Osteoblast (primary cell): ENCODE results near the gene GH1. TPM values are rescaled to one million over a fixed set of nuclear protein-coding genes. Genes with fewer than 3 reads are reported as not detected.
"Not testable (repeated sequence)": the region's sequence is repeated elsewhere in the genome, so short reads cannot be mapped to it uniquely, and the experiment has no call there.

Experiments
- DNase-seq: peaks from one replicate; pipeline ENCODE4 v3.0.0; 2011; ENCODE audit warnings: low spot score, mixed read lengths; ENCODE audit not compliant: insufficient read length; ENCODE audit errors: missing footprints
- H2AFZ ChIP-seq: 2 replicates; pipeline ENCODE4 v1.6.0; 2011; ENCODE audit warnings: mild to moderate bottlenecking, low read length
- H3K27ac ChIP-seq: 2 replicates; pipeline ENCODE4 v1.5.1; 2011; ENCODE audit warnings: mild to moderate bottlenecking, low read depth, low read length, moderate library complexity
- H3K27me3 ChIP-seq: 2 replicates; pipeline ENCODE4 v1.6.0; 2012; ENCODE audit warnings: mild to moderate bottlenecking, control low read depth, inconsistent platforms, low read length, moderate library complexity; ENCODE audit not compliant: insufficient read depth
- H3K36me3 ChIP-seq: 2 replicates; pipeline ENCODE4 v1.5.1; 2011; ENCODE audit warnings: mild to moderate bottlenecking, low read length, control low read depth, moderate library complexity; ENCODE audit not compliant: insufficient read depth
- H3K4me1 ChIP-seq: 2 replicates; pipeline ENCODE4 v1.5.1; 2011; ENCODE audit warnings: mild to moderate bottlenecking, low read length, control low read depth, moderate library complexity; ENCODE audit not compliant: insufficient read depth
- H3K4me2 ChIP-seq: 2 replicates; pipeline ENCODE4 v1.6.0; 2011; ENCODE audit warnings: mild to moderate bottlenecking, low read length; ENCODE audit not compliant: insufficient read depth
- H3K4me3 ChIP-seq: fragments of 200-600 bp; sonication (generic); 3 replicates; pipeline ENCODE4 v1.5.1; 2012; ENCODE audit warnings: mild to moderate bottlenecking, low read length, inconsistent platforms; ENCODE audit not compliant: insufficient read depth
- H3K79me2 ChIP-seq: 2 replicates; pipeline ENCODE4 v1.6.0; 2012; ENCODE audit warnings: mild to moderate bottlenecking, low read length, control low read depth, inconsistent platforms; ENCODE audit not compliant: insufficient read depth
- H3K9me3 ChIP-seq: 2 replicates; pipeline ENCODE4 v1.5.1; 2011; ENCODE audit warnings: low read depth, low read length, control low read depth
- H4K20me1 ChIP-seq: 2 replicates; pipeline ENCODE4 v1.6.0; 2012; ENCODE audit warnings: mild to moderate bottlenecking, low read length, control low read depth; ENCODE audit not compliant: insufficient read depth
- total RNA-seq: library from RNA; depleted of rRNA; stranded (reverse); fragments of >200 nt; gene quantifications from 2 replicates; pipeline ENCODE4 v1.2.3, GENCODE V29; 2012
- TF ChIP-seq, protein P1 (sequence below): IDR thresholded peaks from 2 replicates; pipeline ENCODE4 v1.5.1; 2011; ENCODE audit warnings: mild to moderate bottlenecking, low read depth, low read length, moderate library complexity; ENCODE audit errors: extremely low read depth

Gene GH1
- not detected in 2 replicates for total RNA-seq

DNA sequence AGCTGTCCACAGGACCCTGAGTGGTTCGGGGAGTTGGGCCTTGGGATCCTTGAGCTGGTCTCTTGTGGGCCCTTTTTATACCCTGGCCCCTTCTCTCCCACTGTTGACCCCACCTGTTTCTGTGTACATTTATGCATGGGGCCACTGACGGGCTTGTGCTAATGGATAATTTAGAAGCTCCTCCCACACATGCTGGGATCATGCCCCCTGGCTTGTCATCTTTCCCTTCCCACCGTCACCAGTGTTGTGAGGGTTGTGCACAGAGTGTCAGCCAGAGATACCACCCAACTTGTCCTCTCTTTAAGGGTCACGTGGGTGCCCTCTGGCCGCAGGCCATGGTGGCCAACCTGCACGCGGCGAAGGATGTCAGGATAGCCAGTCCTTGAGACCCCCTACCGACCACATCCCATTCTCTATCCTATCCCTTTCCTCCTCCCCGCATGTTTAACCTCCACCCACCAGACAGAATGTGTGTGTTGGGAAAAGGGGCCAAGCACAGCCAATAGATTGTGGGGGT is at the start of gene GH1:
Gene GH1 (minus strand): TSS at position 51 of the 517 bp plus-strand sequence. CDS start 63 bp downstream, outside the sequence.
- H2AFZ ChIP-seq, H3K4me3 ChIP-seq, H3K36me3 ChIP-seq, H3K4me1 ChIP-seq, H3K79me2 ChIP-seq, H3K9me3 ChIP-seq, H3K27ac ChIP-seq, H4K20me1 ChIP-seq, DNase-seq, H3K4me2 ChIP-seq: not testable (repeated sequence)
- peaks cover 11% of the 10 kb centered on the region for H3K27me3 ChIP-seq

DNA sequence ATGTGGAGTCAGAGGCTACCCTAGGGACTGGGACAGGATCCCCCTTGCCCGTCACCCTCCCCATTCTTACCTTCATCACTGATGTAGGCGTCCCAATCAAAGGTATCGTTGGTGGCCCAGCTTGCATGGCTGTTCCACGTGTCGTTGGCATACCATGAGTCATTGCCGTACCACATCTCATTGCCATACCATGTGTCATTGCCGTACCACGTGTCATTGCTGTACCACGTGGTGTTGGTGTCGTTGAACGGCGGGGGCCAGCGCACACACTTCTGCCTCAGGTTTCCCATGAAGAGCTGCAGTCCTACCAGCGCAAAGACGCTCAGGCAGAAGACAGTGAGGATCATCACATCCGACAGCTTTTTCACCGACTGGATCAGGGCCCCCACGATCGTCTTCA is 49.3 kb upstream of the GH1 start:
- TF ChIP-seq, protein P1, sequence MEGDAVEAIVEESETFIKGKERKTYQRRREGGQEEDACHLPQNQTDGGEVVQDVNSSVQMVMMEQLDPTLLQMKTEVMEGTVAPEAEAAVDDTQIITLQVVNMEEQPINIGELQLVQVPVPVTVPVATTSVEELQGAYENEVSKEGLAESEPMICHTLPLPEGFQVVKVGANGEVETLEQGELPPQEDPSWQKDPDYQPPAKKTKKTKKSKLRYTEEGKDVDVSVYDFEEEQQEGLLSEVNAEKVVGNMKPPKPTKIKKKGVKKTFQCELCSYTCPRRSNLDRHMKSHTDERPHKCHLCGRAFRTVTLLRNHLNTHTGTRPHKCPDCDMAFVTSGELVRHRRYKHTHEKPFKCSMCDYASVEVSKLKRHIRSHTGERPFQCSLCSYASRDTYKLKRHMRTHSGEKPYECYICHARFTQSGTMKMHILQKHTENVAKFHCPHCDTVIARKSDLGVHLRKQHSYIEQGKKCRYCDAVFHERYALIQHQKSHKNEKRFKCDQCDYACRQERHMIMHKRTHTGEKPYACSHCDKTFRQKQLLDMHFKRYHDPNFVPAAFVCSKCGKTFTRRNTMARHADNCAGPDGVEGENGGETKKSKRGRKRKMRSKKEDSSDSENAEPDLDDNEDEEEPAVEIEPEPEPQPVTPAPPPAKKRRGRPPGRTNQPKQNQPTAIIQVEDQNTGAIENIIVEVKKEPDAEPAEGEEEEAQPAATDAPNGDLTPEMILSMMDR, result no peak
- Histone ChIP-seq H3K4me3 (no peak overlapping the region), H4K20me1 (no peaks in the 10 kb centered on the region), H2AFZ (no peak overlapping the region), H3K36me3 (no peaks in the 10 kb centered on the region), H3K27ac (no peak overlapping the region), H3K27me3 (peaks cover 5% of the 10 kb centered on the region), H3K9me3 (no peaks in the 10 kb centered on the region), H3K4me1 (no peaks in the 10 kb centered on the region), H3K79me2 (no peaks in the 10 kb centered on the region), H3K4me2 (no peak overlapping the region)
- DNase-seq, result no peak

DNA sequence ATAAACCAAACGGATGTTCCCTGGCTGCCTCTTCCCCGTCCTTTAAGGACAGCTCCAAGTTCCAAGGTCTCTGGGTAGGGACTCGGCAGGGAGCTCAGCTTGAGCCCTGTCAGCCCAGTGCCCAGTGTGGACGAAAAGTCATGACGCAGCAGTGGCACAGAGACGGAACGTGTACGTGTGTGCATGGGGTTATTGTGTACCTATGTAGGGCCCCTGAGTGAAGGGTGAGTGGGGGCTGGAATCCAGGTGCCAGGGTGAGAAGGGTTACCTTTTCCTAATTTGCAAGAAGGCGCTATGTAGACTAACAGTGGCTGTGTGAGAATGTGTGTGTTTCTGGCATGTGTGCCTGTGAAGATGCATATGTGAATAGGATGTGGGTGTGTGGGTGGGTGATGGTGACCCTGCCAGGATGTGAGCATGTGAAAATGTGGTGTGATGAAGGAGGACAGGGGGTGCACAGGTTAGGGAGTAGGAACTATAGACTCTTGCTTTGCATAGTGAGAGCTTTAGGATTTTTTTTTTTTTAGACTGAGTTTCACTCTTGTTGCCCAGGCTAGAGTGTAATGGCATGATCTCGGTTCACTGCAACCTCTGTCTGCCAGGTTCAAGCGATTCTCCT is 48.1 kb upstream of the GH1 start:
- no peaks in the 10 kb centered on the region for H3K4me1 ChIP-seq
- TF ChIP-seq, protein P1, result no peak
- H3K4me3 ChIP-seq, result no peak overlapping the region
- H3K4me2 ChIP-seq, result no peak overlapping the region
- peaks cover 5% of the 10 kb centered on the region for H3K27me3 ChIP-seq
- H3K36me3 ChIP-seq, result no peaks in the 10 kb centered on the region
- no peak overlapping the region for H3K27ac ChIP-seq
- no peaks in the 10 kb centered on the region for H4K20me1 ChIP-seq
- H2AFZ ChIP-seq, result no peak overlapping the region
- H3K79me2 ChIP-seq, result no peaks in the 10 kb centered on the region
- H3K9me3 ChIP-seq, result no peaks in the 10 kb centered on the region
- no peak for DNase-seq

DNA sequence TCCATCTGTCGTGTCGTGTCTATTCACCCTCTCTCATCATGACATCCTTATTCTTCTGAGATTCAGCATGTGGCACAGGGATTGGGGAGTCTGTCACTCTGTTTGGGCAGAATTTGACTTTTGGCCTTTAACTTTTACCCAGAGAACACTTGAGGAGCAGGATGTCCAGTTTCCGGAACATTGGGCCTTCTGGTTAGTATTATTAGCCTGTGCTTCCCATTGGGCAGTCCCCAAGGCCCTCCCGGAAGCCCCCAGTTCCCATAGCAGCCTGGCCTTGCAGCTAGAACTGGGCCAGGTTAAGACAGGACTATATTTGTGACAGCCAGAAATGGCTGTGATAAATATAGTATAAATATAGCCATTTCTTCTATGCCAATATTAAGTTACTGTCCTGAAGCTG is 44.5 kb upstream of the GH1 start:
- H3K4me3 ChIP-seq, result no peak overlapping the region
- no peak overlapping the region for H2AFZ ChIP-seq
- no peak overlapping the region for H3K27ac ChIP-seq
- H3K4me2 ChIP-seq, result no peak overlapping the region
- TF ChIP-seq, protein P1, result no peak
- no peaks in the 10 kb centered on the region for H3K36me3 ChIP-seq
- no peak for DNase-seq
- no peaks in the 10 kb centered on the region for H3K27me3 ChIP-seq
- H4K20me1 ChIP-seq, result no peaks in the 10 kb centered on the region
- H3K4me1 ChIP-seq, result no peaks in the 10 kb centered on the region
- no peaks in the 10 kb centered on the region for H3K9me3 ChIP-seq
- H3K79me2 ChIP-seq, result no peaks in the 10 kb centered on the region
